PFSK-1 (cell line): Measurements from ENCODE around the gene CDK1.

ENCODE experiments used
- POLR2AphosphoS5 ChIP-seq: IDR thresholded peaks from 2 replicates; pipeline ENCODE4 v1.6.1; 2012; ENCODE audit warnings: low read depth, mild to moderate bottlenecking, control low read depth, low read length, moderate library complexity
- SIN3A ChIP-seq: IDR thresholded peaks from 2 replicates; pipeline ENCODE4 v1.6.1; 2012; ENCODE audit warnings: mild to moderate bottlenecking, low read length, moderate library complexity, borderline replicate concordance; ENCODE audit not compliant: insufficient read depth
- TAF1 ChIP-seq: IDR thresholded peaks from 2 replicates; pipeline ENCODE4 v1.6.1; 2012; ENCODE audit warnings: low read length, control low read depth, borderline replicate concordance; ENCODE audit not compliant: insufficient read depth
- TF ChIP-seq, protein P1 (sequence below), 2 experiments: IDR thresholded peaks; 2 replicates each; pipeline versions ENCODE4 v1.6.1 to v1.8.0; 2011 to 2012; ENCODE audit warnings: low read depth in 2 of 2, low read length in 2 of 2, control low read depth in 1 of 2, inconsistent platforms in 1 of 2, mild to moderate bottlenecking in 1 of 2, moderate library complexity in 1 of 2; ENCODE audit not compliant: insufficient read depth in 1 of 2

DNA sequence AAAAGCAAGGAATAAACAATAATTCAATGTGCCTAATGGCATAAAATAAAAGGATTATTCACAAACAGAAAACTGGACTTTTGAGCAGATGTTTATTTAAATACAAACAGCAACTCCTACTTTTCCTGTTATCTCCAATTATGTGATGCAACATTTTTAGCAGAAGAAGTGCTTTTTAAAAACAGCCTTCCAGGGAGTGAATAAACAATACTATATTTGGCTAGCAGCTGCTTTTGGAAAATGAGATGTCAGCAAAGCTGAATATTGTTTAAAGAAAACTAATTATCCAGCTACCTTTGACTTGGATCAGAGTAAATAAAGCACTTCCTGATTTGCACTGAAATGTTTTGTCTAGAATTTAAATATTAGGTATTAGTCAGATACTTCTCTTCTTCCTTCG, 23.2 kb downstream of the CDK1 start:
- no peak for TF ChIP-seq POLR2AphosphoS5
- TF ChIP-seq TAF1, result no peak
- no peak for TF ChIP-seq SIN3A
- TF ChIP-seq, protein P1, sequence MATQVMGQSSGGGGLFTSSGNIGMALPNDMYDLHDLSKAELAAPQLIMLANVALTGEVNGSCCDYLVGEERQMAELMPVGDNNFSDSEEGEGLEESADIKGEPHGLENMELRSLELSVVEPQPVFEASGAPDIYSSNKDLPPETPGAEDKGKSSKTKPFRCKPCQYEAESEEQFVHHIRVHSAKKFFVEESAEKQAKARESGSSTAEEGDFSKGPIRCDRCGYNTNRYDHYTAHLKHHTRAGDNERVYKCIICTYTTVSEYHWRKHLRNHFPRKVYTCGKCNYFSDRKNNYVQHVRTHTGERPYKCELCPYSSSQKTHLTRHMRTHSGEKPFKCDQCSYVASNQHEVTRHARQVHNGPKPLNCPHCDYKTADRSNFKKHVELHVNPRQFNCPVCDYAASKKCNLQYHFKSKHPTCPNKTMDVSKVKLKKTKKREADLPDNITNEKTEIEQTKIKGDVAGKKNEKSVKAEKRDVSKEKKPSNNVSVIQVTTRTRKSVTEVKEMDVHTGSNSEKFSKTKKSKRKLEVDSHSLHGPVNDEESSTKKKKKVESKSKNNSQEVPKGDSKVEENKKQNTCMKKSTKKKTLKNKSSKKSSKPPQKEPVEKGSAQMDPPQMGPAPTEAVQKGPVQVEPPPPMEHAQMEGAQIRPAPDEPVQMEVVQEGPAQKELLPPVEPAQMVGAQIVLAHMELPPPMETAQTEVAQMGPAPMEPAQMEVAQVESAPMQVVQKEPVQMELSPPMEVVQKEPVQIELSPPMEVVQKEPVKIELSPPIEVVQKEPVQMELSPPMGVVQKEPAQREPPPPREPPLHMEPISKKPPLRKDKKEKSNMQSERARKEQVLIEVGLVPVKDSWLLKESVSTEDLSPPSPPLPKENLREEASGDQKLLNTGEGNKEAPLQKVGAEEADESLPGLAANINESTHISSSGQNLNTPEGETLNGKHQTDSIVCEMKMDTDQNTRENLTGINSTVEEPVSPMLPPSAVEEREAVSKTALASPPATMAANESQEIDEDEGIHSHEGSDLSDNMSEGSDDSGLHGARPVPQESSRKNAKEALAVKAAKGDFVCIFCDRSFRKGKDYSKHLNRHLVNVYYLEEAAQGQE (IDR thresholded peaks at IDR 0.05; ENCODE audit: insufficient read depth in 1 of 2, low read depth in 2 of 2, low read length in 2 of 2), result no peak
